Measurements from ENCODE around the gene PLPP6.

DNA sequence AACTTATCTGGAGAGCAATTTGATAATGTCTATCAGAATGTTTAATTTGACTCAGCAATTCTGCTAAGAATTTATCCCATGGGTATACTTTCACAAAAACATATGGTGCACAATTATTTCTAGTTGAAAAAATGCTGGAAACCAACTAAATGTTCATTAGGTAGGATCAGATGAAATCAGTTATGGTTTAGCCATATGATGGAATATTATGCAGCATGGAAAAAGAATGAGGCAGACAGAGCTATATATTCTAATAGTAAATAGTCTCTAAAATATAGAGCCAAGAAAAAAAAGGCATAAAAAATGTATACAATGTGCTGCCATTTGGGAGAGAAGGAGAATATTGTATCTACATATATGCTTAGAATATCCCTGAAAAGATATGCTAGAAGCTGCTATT lies 7.8 kb downstream of the PLPP6 start:
- TF ChIP-seq, protein P1, sequence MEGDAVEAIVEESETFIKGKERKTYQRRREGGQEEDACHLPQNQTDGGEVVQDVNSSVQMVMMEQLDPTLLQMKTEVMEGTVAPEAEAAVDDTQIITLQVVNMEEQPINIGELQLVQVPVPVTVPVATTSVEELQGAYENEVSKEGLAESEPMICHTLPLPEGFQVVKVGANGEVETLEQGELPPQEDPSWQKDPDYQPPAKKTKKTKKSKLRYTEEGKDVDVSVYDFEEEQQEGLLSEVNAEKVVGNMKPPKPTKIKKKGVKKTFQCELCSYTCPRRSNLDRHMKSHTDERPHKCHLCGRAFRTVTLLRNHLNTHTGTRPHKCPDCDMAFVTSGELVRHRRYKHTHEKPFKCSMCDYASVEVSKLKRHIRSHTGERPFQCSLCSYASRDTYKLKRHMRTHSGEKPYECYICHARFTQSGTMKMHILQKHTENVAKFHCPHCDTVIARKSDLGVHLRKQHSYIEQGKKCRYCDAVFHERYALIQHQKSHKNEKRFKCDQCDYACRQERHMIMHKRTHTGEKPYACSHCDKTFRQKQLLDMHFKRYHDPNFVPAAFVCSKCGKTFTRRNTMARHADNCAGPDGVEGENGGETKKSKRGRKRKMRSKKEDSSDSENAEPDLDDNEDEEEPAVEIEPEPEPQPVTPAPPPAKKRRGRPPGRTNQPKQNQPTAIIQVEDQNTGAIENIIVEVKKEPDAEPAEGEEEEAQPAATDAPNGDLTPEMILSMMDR (IDR thresholded peaks at IDR 0.05; ENCODE audit: poor library complexity, severe bottlenecking), result no peak
- TF ChIP-seq RAD21 (conservative IDR thresholded peaks at IDR 0.05) (no peak), MXI1 (conservative IDR thresholded peaks at IDR 0.05; ENCODE audit: poor library complexity, severe bottlenecking) (no peak), EZH2 (IDR thresholded peaks at IDR 0.05; ENCODE audit: borderline replicate concordance, insufficient read depth, low read length, poor library complexity, severe bottlenecking) (no peak), TAF1 (IDR thresholded peaks at IDR 0.05; ENCODE audit: low read depth) (no peak), POLR2AphosphoS5 (IDR thresholded peaks at IDR 0.05) (no peak), EP300 (conservative IDR thresholded peaks at IDR 0.05; ENCODE audit: poor library complexity, severe bottlenecking) (no peak), SMC3 (conservative IDR thresholded peaks at IDR 0.05; ENCODE audit: poor library complexity) (no peak)
- TF ChIP-seq, protein P2, sequence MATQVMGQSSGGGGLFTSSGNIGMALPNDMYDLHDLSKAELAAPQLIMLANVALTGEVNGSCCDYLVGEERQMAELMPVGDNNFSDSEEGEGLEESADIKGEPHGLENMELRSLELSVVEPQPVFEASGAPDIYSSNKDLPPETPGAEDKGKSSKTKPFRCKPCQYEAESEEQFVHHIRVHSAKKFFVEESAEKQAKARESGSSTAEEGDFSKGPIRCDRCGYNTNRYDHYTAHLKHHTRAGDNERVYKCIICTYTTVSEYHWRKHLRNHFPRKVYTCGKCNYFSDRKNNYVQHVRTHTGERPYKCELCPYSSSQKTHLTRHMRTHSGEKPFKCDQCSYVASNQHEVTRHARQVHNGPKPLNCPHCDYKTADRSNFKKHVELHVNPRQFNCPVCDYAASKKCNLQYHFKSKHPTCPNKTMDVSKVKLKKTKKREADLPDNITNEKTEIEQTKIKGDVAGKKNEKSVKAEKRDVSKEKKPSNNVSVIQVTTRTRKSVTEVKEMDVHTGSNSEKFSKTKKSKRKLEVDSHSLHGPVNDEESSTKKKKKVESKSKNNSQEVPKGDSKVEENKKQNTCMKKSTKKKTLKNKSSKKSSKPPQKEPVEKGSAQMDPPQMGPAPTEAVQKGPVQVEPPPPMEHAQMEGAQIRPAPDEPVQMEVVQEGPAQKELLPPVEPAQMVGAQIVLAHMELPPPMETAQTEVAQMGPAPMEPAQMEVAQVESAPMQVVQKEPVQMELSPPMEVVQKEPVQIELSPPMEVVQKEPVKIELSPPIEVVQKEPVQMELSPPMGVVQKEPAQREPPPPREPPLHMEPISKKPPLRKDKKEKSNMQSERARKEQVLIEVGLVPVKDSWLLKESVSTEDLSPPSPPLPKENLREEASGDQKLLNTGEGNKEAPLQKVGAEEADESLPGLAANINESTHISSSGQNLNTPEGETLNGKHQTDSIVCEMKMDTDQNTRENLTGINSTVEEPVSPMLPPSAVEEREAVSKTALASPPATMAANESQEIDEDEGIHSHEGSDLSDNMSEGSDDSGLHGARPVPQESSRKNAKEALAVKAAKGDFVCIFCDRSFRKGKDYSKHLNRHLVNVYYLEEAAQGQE (IDR thresholded peaks at IDR 0.05; ENCODE audit: borderline replicate concordance), result no peak
